Measurements from ENCODE around the gene NKD2. TPM values are rescaled to one million over a fixed set of nuclear protein-coding genes. Genes with fewer than 3 reads are reported as not detected.

NKD2 gene
- total and polyA plus RNA-seq, 3 donors from 2014 or later: 16.5 to 42.1 (median 31.6) TPM

DNA sequence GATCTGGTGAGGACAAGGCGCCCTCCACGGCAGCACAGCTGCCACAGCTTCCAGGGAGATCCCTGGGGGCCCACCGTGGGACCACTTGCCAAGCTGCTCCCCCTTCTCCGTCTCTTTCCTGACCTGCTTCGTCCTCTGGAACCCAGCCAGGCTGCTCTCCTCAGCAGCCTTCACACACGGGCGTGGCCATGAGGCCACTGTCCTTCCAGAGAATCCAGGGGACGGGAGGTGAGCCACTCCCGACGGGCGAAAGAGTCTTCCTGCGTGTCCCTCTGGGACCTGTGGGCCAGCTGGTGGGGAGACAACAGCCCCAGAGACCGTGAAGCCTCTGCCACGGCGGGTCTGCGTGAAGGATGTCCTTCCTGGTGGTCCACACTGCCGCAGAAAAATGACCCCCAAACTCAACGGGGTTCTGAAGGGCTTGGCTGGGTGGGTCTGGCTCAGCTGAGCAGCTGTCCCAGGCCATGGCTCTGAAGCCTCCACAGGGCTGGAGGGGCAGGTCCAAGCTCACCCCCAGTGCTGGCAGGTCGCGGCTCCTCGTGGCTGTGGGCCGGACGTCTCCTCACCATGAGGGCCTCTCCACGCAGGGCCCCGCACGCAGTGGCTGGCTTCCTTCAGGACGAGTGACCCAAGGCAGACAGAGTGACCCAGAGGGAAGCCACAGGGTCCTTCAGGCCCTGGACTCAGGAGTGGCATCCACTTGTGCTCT is 47.4 kb upstream of the NKD2 start:
- H3K4me1 ChIP-seq: peaks cover 18% of the 10 kb centered on the region
- H3K27me3 ChIP-seq: no peaks in the 10 kb centered on the region
- DNase-seq: no peak
- H3K4me3 ChIP-seq: no peak overlapping the region
- H3K27ac ChIP-seq: no peak overlapping the region
- no peaks in the 10 kb centered on the region for H3K9me3 ChIP-seq
- intact Hi-C loops (cut with DNase I; ENCODE audit: low total_unique reads): no loop called here
- WGBS, 2 donors: 62 to 89% methylated on average over 4 to 27 of the region's 27 CpGs
- no peaks in the 10 kb centered on the region for H3K36me3 ChIP-seq (ENCODE audit: low read depth, missing control alignments)
- no peak for TF ChIP-seq POLR2A (IDR thresholded peaks at IDR 0.05)
- TF ChIP-seq, protein P1, sequence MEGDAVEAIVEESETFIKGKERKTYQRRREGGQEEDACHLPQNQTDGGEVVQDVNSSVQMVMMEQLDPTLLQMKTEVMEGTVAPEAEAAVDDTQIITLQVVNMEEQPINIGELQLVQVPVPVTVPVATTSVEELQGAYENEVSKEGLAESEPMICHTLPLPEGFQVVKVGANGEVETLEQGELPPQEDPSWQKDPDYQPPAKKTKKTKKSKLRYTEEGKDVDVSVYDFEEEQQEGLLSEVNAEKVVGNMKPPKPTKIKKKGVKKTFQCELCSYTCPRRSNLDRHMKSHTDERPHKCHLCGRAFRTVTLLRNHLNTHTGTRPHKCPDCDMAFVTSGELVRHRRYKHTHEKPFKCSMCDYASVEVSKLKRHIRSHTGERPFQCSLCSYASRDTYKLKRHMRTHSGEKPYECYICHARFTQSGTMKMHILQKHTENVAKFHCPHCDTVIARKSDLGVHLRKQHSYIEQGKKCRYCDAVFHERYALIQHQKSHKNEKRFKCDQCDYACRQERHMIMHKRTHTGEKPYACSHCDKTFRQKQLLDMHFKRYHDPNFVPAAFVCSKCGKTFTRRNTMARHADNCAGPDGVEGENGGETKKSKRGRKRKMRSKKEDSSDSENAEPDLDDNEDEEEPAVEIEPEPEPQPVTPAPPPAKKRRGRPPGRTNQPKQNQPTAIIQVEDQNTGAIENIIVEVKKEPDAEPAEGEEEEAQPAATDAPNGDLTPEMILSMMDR (IDR thresholded peaks at IDR 0.05): no peak

DNA sequence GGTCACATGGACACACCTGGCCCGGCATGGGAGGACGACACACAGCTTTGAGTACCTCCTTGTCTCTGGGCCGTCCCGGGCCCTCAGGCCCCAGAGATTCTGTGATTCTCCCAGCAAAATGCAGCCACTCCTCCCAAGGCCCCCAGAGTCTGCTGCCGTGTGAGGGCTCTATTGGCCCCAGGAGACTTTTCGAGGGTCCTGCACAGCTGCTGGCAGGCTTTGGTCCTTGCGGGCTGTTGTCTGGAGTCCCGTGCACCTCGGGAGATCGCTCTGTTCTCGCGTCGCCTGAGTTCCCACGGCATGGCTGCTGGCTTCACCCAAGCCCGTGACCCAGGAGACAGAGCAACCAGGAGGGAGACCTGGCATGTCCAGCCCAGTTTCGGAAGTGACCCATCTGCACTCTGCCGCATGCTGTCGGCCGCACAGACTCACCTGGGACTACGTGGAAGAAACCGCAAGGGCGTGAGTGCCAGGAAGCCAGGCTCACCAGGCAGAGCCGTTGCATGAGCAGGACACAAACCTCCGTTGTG is 46.8 kb upstream of the NKD2 start:
- DNase-seq: no peak

DNA sequence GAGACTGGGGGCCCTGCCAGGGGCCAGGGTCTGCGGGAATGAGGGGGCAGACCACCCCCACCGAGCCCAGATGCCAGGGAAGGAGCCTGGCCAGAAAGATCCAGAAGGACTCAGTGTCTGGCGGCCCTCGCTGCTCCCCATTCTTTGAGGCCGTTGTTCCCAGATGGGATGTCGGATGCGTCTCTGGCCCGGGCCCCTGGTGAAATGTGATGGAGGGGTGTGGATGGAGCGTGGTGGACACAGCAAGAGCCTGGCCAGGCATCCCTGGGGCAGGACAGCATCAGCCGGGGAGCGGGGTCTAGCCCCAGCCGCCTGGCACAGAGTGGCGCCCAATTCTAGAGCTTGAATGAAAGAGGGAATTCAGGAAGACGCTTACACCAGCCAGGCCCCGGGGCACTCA is 46.2 kb upstream of the NKD2 start:
- WGBS, 2 donors: 92 to 96% methylated on average over 15 of the region's 15 CpGs
- DNase-seq: no peak
- intact Hi-C loops (cut with DNase I; ENCODE audit: low total_unique reads): no loop called here

More for the DNA sequence above, 46.8 kb upstream of the NKD2 start:
- TF ChIP-seq, protein P1 (IDR thresholded peaks at IDR 0.05): no peak
- no peak for TF ChIP-seq POLR2A (IDR thresholded peaks at IDR 0.05)
- Histone ChIP-seq H3K27me3 (no peaks in the 10 kb centered on the region), H3K4me3 (no peak overlapping the region), H3K4me1 (peaks cover 13% of the 10 kb centered on the region), H3K27ac (no peak overlapping the region), H3K36me3 (ENCODE audit: low read depth, missing control alignments) (no peaks in the 10 kb centered on the region), H3K9me3 (no peaks in the 10 kb centered on the region)
- WGBS, 2 donors: 97% methylated on average over 24 of the region's 24 CpGs; no CpG with 5 or more reads in 1 of the 2 donors
- intact Hi-C loops (cut with DNase I; ENCODE audit: low total_unique reads): no loop called here

DNA sequence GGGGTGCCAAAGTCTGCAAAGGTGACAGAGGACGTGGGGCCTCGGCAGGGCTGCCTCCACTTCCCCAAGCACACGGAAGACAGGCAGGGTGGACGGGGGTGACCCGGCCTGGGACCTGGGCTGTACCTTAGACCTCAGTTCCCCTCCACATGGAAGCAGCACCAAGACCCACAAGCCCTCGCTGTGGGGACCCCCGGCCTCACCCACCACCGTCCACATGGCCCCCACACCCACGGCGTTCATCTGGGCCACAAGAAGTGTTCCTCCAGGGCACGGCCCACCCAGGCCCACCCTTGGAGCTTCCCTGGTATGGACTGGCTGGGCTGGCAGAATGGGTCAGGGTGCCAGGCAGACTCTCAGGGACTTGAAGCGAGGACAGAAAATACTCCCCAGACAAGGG is 45.8 kb upstream of the NKD2 start:
- intact Hi-C loops (cut with DNase I; ENCODE audit: low total_unique reads): no loop called here
- 90 to 97% methylated on average over 4 to 12 of the region's 12 CpGs for WGBS, 2 donors
- Histone ChIP-seq H3K9me3 (no peaks in the 10 kb centered on the region), H3K4me1 (peaks cover 7% of the 10 kb centered on the region), H3K27me3 (no peaks in the 10 kb centered on the region), H3K36me3 (ENCODE audit: low read depth, missing control alignments) (no peaks in the 10 kb centered on the region), H3K27ac (no peak overlapping the region), H3K4me3 (no peak overlapping the region)
- no peak for DNase-seq
- no peak for TF ChIP-seq POLR2A (IDR thresholded peaks at IDR 0.05)
- TF ChIP-seq, protein P1 (IDR thresholded peaks at IDR 0.05): no peak

More for the DNA sequence above, 46.2 kb upstream of the NKD2 start:
- TF ChIP-seq, protein P1 (IDR thresholded peaks at IDR 0.05): no peak
- TF ChIP-seq POLR2A (IDR thresholded peaks at IDR 0.05): no peak
- Histone ChIP-seq H3K27me3 (no peaks in the 10 kb centered on the region), H3K27ac (no peak overlapping the region), H3K36me3 (ENCODE audit: low read depth, missing control alignments) (no peaks in the 10 kb centered on the region), H3K4me3 (no peak overlapping the region), H3K9me3 (no peaks in the 10 kb centered on the region), H3K4me1 (peaks cover 7% of the 10 kb centered on the region)

DNA sequence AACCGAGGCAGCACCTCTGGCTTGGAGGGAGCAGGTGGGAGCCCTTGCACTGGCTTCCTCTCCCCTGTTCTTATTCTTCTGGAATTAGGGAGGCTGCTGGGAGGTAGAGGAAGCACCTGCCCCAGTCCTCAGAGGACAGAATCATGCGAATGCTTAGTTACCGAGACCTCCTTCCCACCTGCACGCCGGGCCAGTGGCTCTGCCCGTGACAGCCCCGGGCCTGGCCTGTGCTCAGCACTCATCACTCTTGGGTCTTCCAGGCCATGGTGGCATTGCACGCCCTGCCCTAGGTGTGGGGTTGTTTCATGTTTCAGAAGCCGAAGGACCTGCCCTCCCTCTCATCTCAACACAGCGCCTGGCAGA is 45.3 kb upstream of the NKD2 start:
- Histone ChIP-seq H3K4me3 (no peak overlapping the region), H3K27ac (no peak overlapping the region), H3K9me3 (no peaks in the 10 kb centered on the region), H3K4me1 (peaks cover 7% of the 10 kb centered on the region), H3K27me3 (no peaks in the 10 kb centered on the region), H3K36me3 (ENCODE audit: low read depth, missing control alignments) (no peaks in the 10 kb centered on the region)
- DNase-seq: no peak
- 71 to 89% methylated on average over 9 to 10 of the region's 10 CpGs for WGBS, 2 donors
- intact Hi-C loops (cut with DNase I; ENCODE audit: low total_unique reads): no loop called here
- TF ChIP-seq POLR2A (IDR thresholded peaks at IDR 0.05): no peak
- TF ChIP-seq, protein P1 (IDR thresholded peaks at IDR 0.05): no peak

Measured in testis (tissue), 3 donors.